ENCODE measurements around the gene PTPRC. TPM values are rescaled to one million over a fixed set of nuclear protein-coding genes. Genes with fewer than 3 reads are reported as not detected.

The PTPRC gene
- total RNA-seq, 1 experiment from 2014 or later, result 1.4 TPM

GRCh38 chr1:198662821-198663220 is 24.0 kb downstream of the PTPRC start:
- H3K4me3 ChIP-seq (ENCODE audit: low read depth in 2 of 2, low read length in 2 of 2), result no peak overlapping the region
- CTCF ChIA-PET, result no interaction called here
- H3K4me1 ChIP-seq (ENCODE audit: control insufficient read depth, insufficient read depth, low read length), result no peaks in the 10 kb centered on the region; the same call in 1 of the 2 replicates
- no peaks in the 10 kb centered on the region for H3K27me3 ChIP-seq (ENCODE audit: control insufficient read depth, insufficient read depth, low read length)
- POLR2A ChIA-PET, result no interaction called here
- TF ChIP-seq POLR2AphosphoS5 (IDR thresholded peaks at IDR 0.05; ENCODE audit: low read depth, low read length), result no peak
- no peak for TF ChIP-seq REST (IDR thresholded peaks at IDR 0.05; ENCODE audit: insufficient read depth in 1 of 2, low read depth in 2 of 2, low read length in 1 of 2)
- no peak for TF ChIP-seq TCF7L2 (IDR thresholded peaks at IDR 0.05; ENCODE audit: low read depth, low read length)
- no peak for TF ChIP-seq SIN3A (IDR thresholded peaks at IDR 0.05; ENCODE audit: borderline replicate concordance, insufficient read depth, low read depth, low read length)
- TF ChIP-seq CTCF (IDR thresholded peaks at IDR 0.05), result no peak
- in situ Hi-C loops (cut with HindIII; ENCODE audit: low pct_unique_long_range_greater_than_20kb, low sequenced_read_pairs), result no loop called here
- no peak overlapping the region; the same call in 1 of the 2 replicates for H3K27ac ChIP-seq (ENCODE audit: low read length)
- ATAC-seq, result no peak
- intact Hi-C loops (cut with micrococcal nuclease; ENCODE audit: unreplicated experiment), result no loop called here
- DNase-seq (ENCODE audit: low read depth, low spot score), result no peak
- no peaks in the 10 kb centered on the region for H3K36me3 ChIP-seq (ENCODE audit: control insufficient read depth, insufficient read depth, low read length)
- no peaks in the 10 kb centered on the region for H3K9me3 ChIP-seq (ENCODE audit: control insufficient read depth, insufficient read depth, low read depth, low read length)
- no TSS peak for BruUV-seq (replicated peaks)

GRCh38 chr1:198664068-198664788 is 25.4 kb downstream of the PTPRC start:
- ATAC-seq, result no peak
- Histone ChIP-seq H3K4me1 (ENCODE audit: control insufficient read depth, insufficient read depth, low read length) (peaks cover 4% of the 10 kb centered on the region; the same call in 1 of the 2 replicates), H3K27ac (ENCODE audit: low read length) (no peak overlapping the region; the same call in 1 of the 2 replicates), H3K4me3 (ENCODE audit: low read depth in 2 of 2, low read length in 2 of 2) (no peak overlapping the region), H3K36me3 (ENCODE audit: control insufficient read depth, insufficient read depth, low read length) (no peaks in the 10 kb centered on the region), H3K9me3 (ENCODE audit: control insufficient read depth, insufficient read depth, low read depth, low read length) (no peaks in the 10 kb centered on the region), H3K27me3 (ENCODE audit: control insufficient read depth, insufficient read depth, low read length) (no peaks in the 10 kb centered on the region)
- POLR2A ChIA-PET, result no interaction called here
- no peak for DNase-seq (ENCODE audit: low read depth, low spot score)
- CTCF ChIA-PET, result no interaction called here
- intact Hi-C loops (cut with micrococcal nuclease; ENCODE audit: unreplicated experiment) (no loop called here), in situ Hi-C loops (cut with HindIII; ENCODE audit: low pct_unique_long_range_greater_than_20kb, low sequenced_read_pairs) (no loop called here)
- no TSS peak for BruUV-seq (replicated peaks)
- TF ChIP-seq SIN3A (IDR thresholded peaks at IDR 0.05; ENCODE audit: borderline replicate concordance, insufficient read depth, low read depth, low read length) (no peak), REST (IDR thresholded peaks at IDR 0.05; ENCODE audit: insufficient read depth in 1 of 2, low read depth in 2 of 2, low read length in 1 of 2) (no peak), POLR2AphosphoS5 (IDR thresholded peaks at IDR 0.05; ENCODE audit: low read depth, low read length) (no peak), CTCF (IDR thresholded peaks at IDR 0.05) (no peak), TCF7L2 (IDR thresholded peaks at IDR 0.05; ENCODE audit: low read depth, low read length) (no peak)
